K562 (cell line): ENCODE measurements around the gene ARAF. TPM values are rescaled to one million over a fixed set of nuclear protein-coding genes. Genes with fewer than 3 reads are reported as not detected.

ENCODE experiments used
- ATF7 ChIP-seq: fragments of 450-650 bp; IDR thresholded peaks from 2 replicates; pipeline ENCODE4 v1.7.1; 2014; ENCODE audit warnings: mild to moderate bottlenecking, moderate library complexity
- CBX3 ChIP-seq, 2 experiments: IDR thresholded peaks; 1 replicate in 1 of 2; 2 replicates in 1 of 2; pipeline ENCODE4 v1.6.1; 2012; ENCODE audit warnings: inconsistent platforms in 2 of 2, low read length in 2 of 2, borderline replicate concordance in 1 of 2, control low read depth in 1 of 2
- CCNT2 ChIP-seq: IDR thresholded peaks from 2 replicates; pipeline ENCODE4 v1.6.1; 2011; ENCODE audit warnings: borderline replicate concordance, low read depth, mild to moderate bottlenecking, moderate library complexity, mixed read lengths, low read length; ENCODE audit not compliant: insufficient read length; ENCODE audit errors: extremely low read depth
- ETV6 ChIP-seq, 3 experiments: fragments of 150-350 bp in 1 of 3; sonication (generic) in 1 of 3; formaldehyde crosslinking in 1 of 3; IDR thresholded peaks; 2 replicates each; pipeline versions ENCODE4 v1.6.1 to v1.8.0; 2014 to 2022; ENCODE audit warnings: borderline replicate concordance in 2 of 3, low read depth in 2 of 3, antibody characterized with exemption in 1 of 3, low read length in 1 of 3, mild to moderate bottlenecking in 1 of 3, missing genetic modification reagents in 1 of 3
- GATA2 ChIP-seq: sonication (generic); formaldehyde crosslinking; IDR thresholded peaks from 2 replicates; pipeline ENCODE4 v1.4.0; 2020; ENCODE audit warnings: mild to moderate bottlenecking, missing genetic modification reagents
- JUND ChIP-seq, 2 experiments: IDR thresholded peaks; 2 replicates in 1 of 2; 3 replicates in 1 of 2; pipeline ENCODE4 v1.6.1; 2011; ENCODE audit warnings: borderline replicate concordance in 2 of 2, low read depth in 2 of 2, low read length in 2 of 2, improper control_type of control experiment in 1 of 2, missing biosample characterization in 1 of 2, missing genetic modification characterization in 1 of 2, missing genetic modification reagents in 1 of 2
- NFATC3 ChIP-seq: fragments of 450-650 bp; IDR thresholded peaks from 2 replicates; pipeline ENCODE4 v1.6.1; 2017; ENCODE audit warnings: mild to moderate bottlenecking
- PCBP1 ChIP-seq: fragments of 200-400 bp; formaldehyde crosslinking; IDR thresholded peaks from 2 replicates; pipeline ENCODE4 v1.6.1; 2018; ENCODE audit warnings: mild to moderate bottlenecking, low read depth, low read length; ENCODE audit not compliant: poor library complexity, severe bottlenecking
- PRMT5 ChIP-seq: sonication (generic); formaldehyde crosslinking; IDR thresholded peaks from 2 replicates; pipeline ENCODE4 v1.5.0; 2020; ENCODE audit warnings: missing genetic modification reagents
- SAFB ChIP-seq: fragments of 200-400 bp; formaldehyde crosslinking; IDR thresholded peaks from 2 replicates; pipeline ENCODE4 v1.6.1; 2017; ENCODE audit warnings: low read depth, low read length, borderline replicate concordance
- SMARCA5 ChIP-seq: fragments of 450-650 bp; IDR thresholded peaks from 2 replicates; pipeline ENCODE4 v1.6.1; 2016
- SMARCB1 ChIP-seq: IDR thresholded peaks from 2 replicates; pipeline ENCODE4 v1.6.1; 2011; ENCODE audit warnings: improper control_type of control experiment, low read depth; ENCODE audit not compliant: insufficient read length
- SUPT5H ChIP-seq: fragments of 450-650 bp; IDR thresholded peaks from 2 replicates; pipeline ENCODE4 v1.6.1; 2016
- TCF3 ChIP-seq: sonication (generic); formaldehyde crosslinking; IDR thresholded peaks from 2 replicates; pipeline ENCODE4 v1.4.0; 2020; ENCODE audit warnings: mild to moderate bottlenecking, missing genetic modification reagents
- TGIF2 ChIP-seq: sonication (generic); formaldehyde crosslinking; IDR thresholded peaks from 2 replicates; pipeline ENCODE4 v1.8.1; 2022; ENCODE audit warnings: mild to moderate bottlenecking, missing genetic modification reagents, moderate library complexity
- ZNF24 ChIP-seq: fragments of 450-650 bp; IDR thresholded peaks from 2 replicates; pipeline ENCODE4 v1.6.1; 2016
- ZNF830 ChIP-seq: fragments of 250-450 bp; sonication (Bioruptor Pico); IDR thresholded peaks from 2 replicates; pipeline ENCODE4 v1.5.0; 2021; ENCODE audit warnings: mild to moderate bottlenecking
- polyA plus RNA-seq, 8 experiments: library from polyadenylated mRNA; depleted of rRNA in 4 of 8; stranded (reverse) in 5 of 8; unstranded in 3 of 8; fragments of >200 nt; fragmentation: Nextera tagmentation in 2 of 8; fragmentation: Illumina TruSeq in 1 of 8; extraction: Ambion mirVana in 2 of 8; extraction: Trizol in 1 of 8; gene quantifications; 2 replicates each; pipeline versions ENCODE4 v1.2.1 to v1.2.3, GENCODE V29; 2011 to 2014; ENCODE audit warnings: inconsistent platforms in 1 of 8, missing spikeins in 1 of 8
- total RNA-seq, 7 experiments: library from RNA; depleted of rRNA in 6 of 7; stranded (reverse); fragments of >200 nt in 6 of 7; fragmentation: Illumina TruSeq in 2 of 7; extraction: Trizol in 2 of 7; gene quantifications; 2 replicates each; pipeline versions ENCODE4 v1.2.1 to v1.2.3, GENCODE V29; 2011 to 2021; ENCODE audit warnings: low replicate concordance in 1 of 7
- TF ChIP-seq, protein P1 (sequence below): fragments of 200-800 bp; sonication (Bioruptor generic); IDR thresholded peaks from 2 replicates; pipeline ENCODE4 v1.6.1; 2016; ENCODE audit warnings: missing genetic modification characterization, missing compliant biosample characterization
- TF ChIP-seq, protein P2 (sequence below): sonication (generic); formaldehyde crosslinking; IDR thresholded peaks from 2 replicates; pipeline ENCODE4 v1.8.0; 2022; ENCODE audit warnings: mild to moderate bottlenecking, low read depth, missing genetic modification reagents

The ARAF gene
- total and polyA plus RNA-seq, 9 of the 15 experiments (the other 6 are each of a cell fraction or from before 2014, with no cell fraction given): 5.5 to 70.0 (median 29.4) TPM

DNA sequence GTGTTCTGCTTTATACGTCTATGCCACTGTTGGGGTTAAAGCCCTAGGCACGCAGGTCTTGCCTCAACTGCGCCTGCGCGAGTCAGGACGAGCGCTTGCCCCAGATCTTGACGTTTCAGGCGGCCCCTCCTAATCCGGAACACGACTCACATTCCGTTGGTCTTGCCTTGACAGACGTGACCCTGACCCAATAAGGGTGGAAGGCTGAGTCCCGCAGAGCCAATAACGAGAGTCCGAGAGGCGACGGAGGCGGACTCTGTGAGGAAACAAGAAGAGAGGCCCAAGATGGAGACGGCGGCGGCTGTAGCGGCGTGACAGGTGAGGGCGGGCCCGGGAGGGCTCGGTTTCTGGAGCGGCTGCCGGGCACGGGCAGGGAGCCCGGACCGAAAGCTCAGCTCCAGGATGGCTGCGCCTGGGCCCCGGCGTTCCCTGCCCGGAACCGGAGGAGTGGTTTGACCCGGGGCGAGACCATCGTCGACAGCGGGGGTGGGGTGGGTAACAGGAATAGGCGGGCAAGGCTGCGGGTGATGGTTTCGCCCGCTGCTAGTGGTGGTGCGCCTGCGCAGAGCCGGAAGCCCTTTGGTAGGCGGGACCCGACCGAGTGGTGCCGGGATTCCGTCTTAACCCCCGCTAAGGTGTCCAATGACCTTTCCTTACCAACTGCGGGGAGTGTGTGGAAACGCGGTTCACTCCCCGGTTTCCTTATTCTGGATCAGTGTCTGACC is at the start of gene ARAF (continued):
- TF ChIP-seq ZNF830 (CRISPR knock-in tag): no peak
- TF ChIP-seq CBX3 (IDR thresholded peaks at IDR 0.05; ENCODE audit: borderline replicate concordance in 1 of 2, low read length in 2 of 2): 0 out of 3 replicates have a peak, but pooled peaks of 1 of the 2 experiments have one; percentile 26
- TF ChIP-seq TGIF2 (CRISPR knock-in tag): no peak
- peak; percentile 49; the same call in 1 of the 2 replicates for TF ChIP-seq TCF3 (CRISPR knock-in tag)
- TF ChIP-seq SUPT5H: peak; percentile 86
- no peak for TF ChIP-seq SMARCA5
- TF ChIP-seq CCNT2: peak; percentile 25
- TF ChIP-seq SMARCB1: no peak
- no peak for TF ChIP-seq NFATC3
- TF ChIP-seq ATF7: peak; percentile 99
- peak; percentile 70 for TF ChIP-seq PCBP1
- TF ChIP-seq, protein P1, sequence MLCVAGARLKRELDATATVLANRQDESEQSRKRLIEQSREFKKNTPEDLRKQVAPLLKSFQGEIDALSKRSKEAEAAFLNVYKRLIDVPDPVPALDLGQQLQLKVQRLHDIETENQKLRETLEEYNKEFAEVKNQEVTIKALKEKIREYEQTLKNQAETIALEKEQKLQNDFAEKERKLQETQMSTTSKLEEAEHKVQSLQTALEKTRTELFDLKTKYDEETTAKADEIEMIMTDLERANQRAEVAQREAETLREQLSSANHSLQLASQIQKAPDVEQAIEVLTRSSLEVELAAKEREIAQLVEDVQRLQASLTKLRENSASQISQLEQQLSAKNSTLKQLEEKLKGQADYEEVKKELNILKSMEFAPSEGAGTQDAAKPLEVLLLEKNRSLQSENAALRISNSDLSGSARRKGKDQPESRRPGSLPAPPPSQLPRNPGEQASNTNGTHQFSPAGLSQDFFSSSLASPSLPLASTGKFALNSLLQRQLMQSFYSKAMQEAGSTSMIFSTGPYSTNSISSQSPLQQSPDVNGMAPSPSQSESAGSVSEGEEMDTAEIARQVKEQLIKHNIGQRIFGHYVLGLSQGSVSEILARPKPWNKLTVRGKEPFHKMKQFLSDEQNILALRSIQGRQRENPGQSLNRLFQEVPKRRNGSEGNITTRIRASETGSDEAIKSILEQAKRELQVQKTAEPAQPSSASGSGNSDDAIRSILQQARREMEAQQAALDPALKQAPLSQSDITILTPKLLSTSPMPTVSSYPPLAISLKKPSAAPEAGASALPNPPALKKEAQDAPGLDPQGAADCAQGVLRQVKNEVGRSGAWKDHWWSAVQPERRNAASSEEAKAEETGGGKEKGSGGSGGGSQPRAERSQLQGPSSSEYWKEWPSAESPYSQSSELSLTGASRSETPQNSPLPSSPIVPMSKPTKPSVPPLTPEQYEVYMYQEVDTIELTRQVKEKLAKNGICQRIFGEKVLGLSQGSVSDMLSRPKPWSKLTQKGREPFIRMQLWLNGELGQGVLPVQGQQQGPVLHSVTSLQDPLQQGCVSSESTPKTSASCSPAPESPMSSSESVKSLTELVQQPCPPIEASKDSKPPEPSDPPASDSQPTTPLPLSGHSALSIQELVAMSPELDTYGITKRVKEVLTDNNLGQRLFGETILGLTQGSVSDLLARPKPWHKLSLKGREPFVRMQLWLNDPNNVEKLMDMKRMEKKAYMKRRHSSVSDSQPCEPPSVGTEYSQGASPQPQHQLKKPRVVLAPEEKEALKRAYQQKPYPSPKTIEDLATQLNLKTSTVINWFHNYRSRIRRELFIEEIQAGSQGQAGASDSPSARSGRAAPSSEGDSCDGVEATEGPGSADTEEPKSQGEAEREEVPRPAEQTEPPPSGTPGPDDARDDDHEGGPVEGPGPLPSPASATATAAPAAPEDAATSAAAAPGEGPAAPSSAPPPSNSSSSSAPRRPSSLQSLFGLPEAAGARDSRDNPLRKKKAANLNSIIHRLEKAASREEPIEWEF: no peak
- TF ChIP-seq ETV6 (IDR thresholded peaks at IDR 0.05; ENCODE audit: borderline replicate concordance in 1 of 2, low read depth in 2 of 2, low read length in 1 of 2): no peak
- TF ChIP-seq ETV6 (CRISPR knock-in tag; IDR thresholded peaks at IDR 0.05; ENCODE audit: borderline replicate concordance): no peak
- TF ChIP-seq ZNF24: no peak
- TF ChIP-seq GATA2 (CRISPR knock-in tag): no peak
- TF ChIP-seq SAFB: no peak
- TF ChIP-seq PRMT5 (CRISPR knock-in tag): 0 out of 2 replicates have a peak, but pooled peaks have one; percentile 72
- TF ChIP-seq JUND (IDR thresholded peaks at IDR 0.05; ENCODE audit: borderline replicate concordance, low read depth, low read length): peak; percentile 98
- no peak; the same call in 2 of the 3 replicates for TF ChIP-seq JUND (tag; IDR thresholded peaks at IDR 0.05; ENCODE audit: borderline replicate concordance, low read depth, low read length)
- TF ChIP-seq, protein P2, sequence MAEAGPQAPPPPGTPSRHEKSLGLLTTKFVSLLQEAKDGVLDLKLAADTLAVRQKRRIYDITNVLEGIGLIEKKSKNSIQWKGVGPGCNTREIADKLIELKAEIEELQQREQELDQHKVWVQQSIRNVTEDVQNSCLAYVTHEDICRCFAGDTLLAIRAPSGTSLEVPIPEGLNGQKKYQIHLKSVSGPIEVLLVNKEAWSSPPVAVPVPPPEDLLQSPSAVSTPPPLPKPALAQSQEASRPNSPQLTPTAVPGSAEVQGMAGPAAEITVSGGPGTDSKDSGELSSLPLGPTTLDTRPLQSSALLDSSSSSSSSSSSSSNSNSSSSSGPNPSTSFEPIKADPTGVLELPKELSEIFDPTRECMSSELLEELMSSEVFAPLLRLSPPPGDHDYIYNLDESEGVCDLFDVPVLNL (CRISPR knock-in tag): no peak
